NCI-H345 treated with DMSO at 0.1 percent for 48 hours (cell line): Measurements from ENCODE around the gene ISX.
"Not testable (repeated sequence)": the region's sequence is repeated elsewhere in the genome, so short reads cannot be mapped to it uniquely, and the experiment has no call there.

ENCODE experiments used
- DNase-seq: peaks from one replicate; lab custom pipeline; 2025; ENCODE audit not compliant: unreplicated experiment; lab: John Stamatoyannopoulos, UW

Gene ISX

GRCh38 chr22:35065796-35066218 lies at the start of gene ISX:
Gene ISX (plus strand): TSS chr22:35066158. CDS start chr22:35067088, 930 bp downstream.
- no peak for DNase-seq

- DNase-seq: no peak
Observed at GRCh38 chr22:35016909-35017308, 49.0 kb upstream of the ISX start.

- DNase-seq: no peak
Observed at GRCh38 chr22:35018995-35019394, 47.0 kb upstream of the ISX start.

- no peak for DNase-seq
Observed at GRCh38 chr22:35020517-35020916, 45.4 kb upstream of the ISX start.

- DNase-seq: peak; percentile 4
Observed at GRCh38 chr22:35021161-35021560, 44.8 kb upstream of the ISX start.

GRCh38 chr22:35022291-35022690 lies 43.7 kb upstream of the ISX start:
- no peak for DNase-seq

GRCh38 chr22:35023692-35024363 lies 42.1 kb upstream of the ISX start:
- DNase-seq: no peak

GRCh38 chr22:35024364-35024692 lies 41.6 kb upstream of the ISX start:
- DNase-seq: no peak

GRCh38 chr22:35030112-35030511 lies 35.8 kb upstream of the ISX start:
- not testable (repeated sequence) for DNase-seq

- no peak for DNase-seq
Observed at GRCh38 chr22:35032571-35032970, 33.4 kb upstream of the ISX start.

- no peak for DNase-seq
Observed at GRCh38 chr22:35033635-35034296, 32.2 kb upstream of the ISX start.

- DNase-seq: no peak
Observed at GRCh38 chr22:35034963-35035362, 31.0 kb upstream of the ISX start.

GRCh38 chr22:35037089-35037488 lies 28.9 kb upstream of the ISX start:
- no peak for DNase-seq

- no peak for DNase-seq
Observed at GRCh38 chr22:35039625-35040024, 26.3 kb upstream of the ISX start.

GRCh38 chr22:35043252-35043933 lies 22.6 kb upstream of the ISX start:
- no peak for DNase-seq

GRCh38 chr22:35043934-35044319 lies 22.0 kb upstream of the ISX start:
- DNase-seq: no peak

GRCh38 chr22:35044607-35045390 lies 21.2 kb upstream of the ISX start:
- DNase-seq: no peak

- no peak for DNase-seq
Observed at GRCh38 chr22:35045451-35045850, 20.5 kb upstream of the ISX start.

- no peak for DNase-seq
Observed at GRCh38 chr22:35046744-35047462, 19.1 kb upstream of the ISX start.

GRCh38 chr22:35050038-35050437 lies 15.9 kb upstream of the ISX start:
- not testable (repeated sequence) for DNase-seq

- DNase-seq: no peak
Observed at GRCh38 chr22:35051013-35051535, 14.9 kb upstream of the ISX start.
